Ovary (tissue), 3 donors: Measurements from ENCODE around the gene PPP2R2C.

Experiments
- EP300 ChIP-seq: sonication (generic); formaldehyde crosslinking; IDR thresholded peaks from one replicate; pipeline ENCODE4 v1.6.1; 2017; ENCODE audit warnings: antibody characterized with exemption
- POLR2A ChIP-seq: fragments of 450-650 bp; IDR thresholded peaks from one replicate; pipeline ENCODE4 v1.6.1; 2017; ENCODE audit warnings: antibody characterized with exemption, mild to moderate bottlenecking, moderate library complexity
- TF ChIP-seq, protein P1 (sequence below), 3 donors: fragments of 450-650 bp in 2 of 3; fragments of 200-600 bp in 1 of 3; IDR thresholded peaks; one replicate each; pipeline versions ENCODE4 v1.5.1 to v1.8.0; 2016 to 2022; ENCODE audit warnings: antibody characterized with exemption in 3 of 3, mild to moderate bottlenecking in 1 of 3
- donor health status: DM: no; HTN: no; CAD: no.

DNA sequence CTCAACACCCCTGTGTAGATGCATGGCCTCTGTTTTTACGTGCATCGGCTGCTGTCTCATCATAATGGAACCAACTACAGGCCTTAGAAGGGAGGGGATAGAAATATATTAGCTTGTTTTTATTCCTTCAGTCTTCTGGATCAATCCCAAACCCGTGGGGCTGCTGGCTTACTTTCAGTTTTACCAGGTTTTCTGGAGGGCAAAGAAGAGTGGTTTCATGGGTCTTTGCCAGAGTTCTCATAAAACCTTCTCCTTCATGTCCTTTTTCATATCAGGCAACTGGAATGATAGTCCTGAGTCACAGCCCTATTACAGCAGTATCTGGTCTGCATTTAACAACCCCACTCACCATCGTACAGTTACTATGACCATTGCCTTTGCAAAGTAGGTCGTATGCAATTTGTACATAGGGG, 34.6 kb downstream of the PPP2R2C start:
- TF ChIP-seq, protein P1, sequence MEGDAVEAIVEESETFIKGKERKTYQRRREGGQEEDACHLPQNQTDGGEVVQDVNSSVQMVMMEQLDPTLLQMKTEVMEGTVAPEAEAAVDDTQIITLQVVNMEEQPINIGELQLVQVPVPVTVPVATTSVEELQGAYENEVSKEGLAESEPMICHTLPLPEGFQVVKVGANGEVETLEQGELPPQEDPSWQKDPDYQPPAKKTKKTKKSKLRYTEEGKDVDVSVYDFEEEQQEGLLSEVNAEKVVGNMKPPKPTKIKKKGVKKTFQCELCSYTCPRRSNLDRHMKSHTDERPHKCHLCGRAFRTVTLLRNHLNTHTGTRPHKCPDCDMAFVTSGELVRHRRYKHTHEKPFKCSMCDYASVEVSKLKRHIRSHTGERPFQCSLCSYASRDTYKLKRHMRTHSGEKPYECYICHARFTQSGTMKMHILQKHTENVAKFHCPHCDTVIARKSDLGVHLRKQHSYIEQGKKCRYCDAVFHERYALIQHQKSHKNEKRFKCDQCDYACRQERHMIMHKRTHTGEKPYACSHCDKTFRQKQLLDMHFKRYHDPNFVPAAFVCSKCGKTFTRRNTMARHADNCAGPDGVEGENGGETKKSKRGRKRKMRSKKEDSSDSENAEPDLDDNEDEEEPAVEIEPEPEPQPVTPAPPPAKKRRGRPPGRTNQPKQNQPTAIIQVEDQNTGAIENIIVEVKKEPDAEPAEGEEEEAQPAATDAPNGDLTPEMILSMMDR (IDR thresholded peaks at IDR 0.05) = no peak
- TF ChIP-seq POLR2A (no peak), EP300 (no peak)
